HG03521 (cell line): ENCODE results near the gene POLL.
"Not testable (repeated sequence)": the region's sequence is repeated elsewhere in the genome, so short reads cannot be mapped to it uniquely, and the experiment has no call there.

Experiments
- ATAC-seq: cut with Tn5 transposase; IDR thresholded peaks from one replicate; pipeline ENCODE4 v1.9.1; 2021; ENCODE audit warnings: mild to moderate bottlenecking, moderate library complexity; ENCODE audit not compliant: unreplicated experiment

POLL gene

DNA sequence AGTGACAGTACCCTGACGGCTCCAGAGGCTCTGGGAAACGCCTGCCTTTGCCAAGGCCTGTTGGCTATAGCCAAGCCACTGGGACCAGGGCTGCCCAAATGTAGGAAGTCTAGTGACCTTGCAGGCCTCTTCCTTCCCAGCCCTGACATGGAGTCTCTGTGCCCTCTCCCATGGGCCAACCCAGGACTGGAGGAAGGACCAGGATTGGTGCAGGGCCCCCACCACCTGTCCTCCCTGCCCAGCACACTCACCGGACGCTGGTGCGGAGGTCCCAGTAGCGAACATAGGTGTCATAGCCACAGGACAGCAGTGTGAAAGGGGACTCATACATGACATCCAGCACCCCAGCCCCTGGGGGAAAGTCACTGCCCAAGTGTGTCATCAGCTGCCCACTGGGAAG, 24.0 kb upstream of the POLL start:
- no peak for ATAC-seq

DNA sequence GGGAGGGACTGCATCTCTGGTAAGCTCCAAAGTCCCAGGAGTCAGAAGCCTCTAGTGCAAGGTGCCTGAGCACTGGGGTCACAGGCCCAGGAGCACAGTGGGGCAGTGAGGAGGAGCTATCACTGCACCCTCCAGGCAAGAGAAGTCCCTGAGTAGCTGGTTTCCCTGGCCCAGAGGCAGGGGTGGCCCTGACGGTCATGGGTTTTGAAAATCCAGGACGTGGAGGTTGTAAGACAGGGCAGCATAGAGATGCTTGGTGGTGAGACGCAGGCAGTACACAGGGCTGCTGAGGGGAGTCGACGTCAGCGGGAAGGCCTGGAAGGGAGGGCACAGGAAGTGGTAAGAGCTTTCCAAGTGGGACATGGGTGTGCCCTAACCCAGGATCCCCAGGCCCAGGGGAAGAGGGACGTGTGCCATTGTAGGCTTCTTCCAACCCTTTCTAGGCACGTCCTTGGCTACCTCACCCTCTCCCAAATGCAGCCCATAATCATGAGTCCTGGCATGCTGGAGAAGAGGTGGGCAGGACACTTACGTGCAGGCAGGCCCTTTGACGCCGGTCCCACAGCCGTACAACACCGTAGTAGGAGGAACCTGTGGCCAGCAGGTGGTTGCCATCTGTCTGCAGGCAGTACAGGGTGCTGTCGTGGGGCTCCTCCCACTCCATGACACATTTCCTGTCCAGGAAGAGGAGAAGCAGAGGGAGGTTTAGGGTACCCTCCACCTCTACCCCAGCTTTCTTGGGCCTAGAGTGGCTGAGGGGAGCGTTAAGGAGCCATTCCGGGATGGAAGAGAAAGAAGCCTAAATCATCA, 23.2 kb upstream of the POLL start:
- no peak for ATAC-seq

DNA sequence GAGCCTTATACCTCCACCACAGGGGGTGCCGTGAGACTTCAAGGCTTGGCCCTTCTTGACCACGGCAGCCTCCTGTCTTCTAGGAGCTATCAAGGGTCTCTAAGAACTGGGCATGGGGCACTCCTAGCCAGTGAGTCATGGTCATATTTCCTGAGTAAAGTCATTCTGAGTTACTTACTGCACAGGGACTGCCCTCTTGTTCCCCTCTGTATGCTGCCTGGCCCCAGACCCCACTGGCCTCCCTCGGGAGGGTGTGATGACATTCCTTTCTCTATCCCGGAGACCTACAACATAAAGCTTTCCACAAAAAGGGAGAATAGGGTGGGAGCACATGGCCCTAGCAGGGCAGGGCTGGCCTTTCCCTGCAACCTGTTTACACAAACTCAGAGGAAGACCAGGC, 21.4 kb upstream of the POLL start:
- ATAC-seq = no peak

DNA sequence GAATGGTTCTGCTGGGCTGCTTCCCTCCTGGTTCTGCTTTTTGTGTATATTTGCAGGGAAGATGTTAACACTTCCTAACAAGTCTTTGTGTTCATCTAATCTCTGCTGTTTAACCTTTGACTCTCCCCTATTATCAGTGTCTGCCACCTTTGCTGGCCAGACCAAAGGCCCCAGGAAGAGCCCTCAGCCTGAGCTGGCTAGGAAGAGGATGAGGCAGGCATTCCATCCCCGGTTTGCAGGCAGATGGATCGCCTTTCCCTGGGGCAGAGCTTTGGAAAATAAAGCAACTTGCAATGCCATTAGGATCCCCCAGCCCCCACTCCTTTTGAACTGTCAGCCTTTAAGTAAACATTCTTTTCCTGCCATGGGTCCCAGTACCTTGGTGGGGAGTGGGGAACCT, 19.1 kb upstream of the POLL start:
- no peak for ATAC-seq

DNA sequence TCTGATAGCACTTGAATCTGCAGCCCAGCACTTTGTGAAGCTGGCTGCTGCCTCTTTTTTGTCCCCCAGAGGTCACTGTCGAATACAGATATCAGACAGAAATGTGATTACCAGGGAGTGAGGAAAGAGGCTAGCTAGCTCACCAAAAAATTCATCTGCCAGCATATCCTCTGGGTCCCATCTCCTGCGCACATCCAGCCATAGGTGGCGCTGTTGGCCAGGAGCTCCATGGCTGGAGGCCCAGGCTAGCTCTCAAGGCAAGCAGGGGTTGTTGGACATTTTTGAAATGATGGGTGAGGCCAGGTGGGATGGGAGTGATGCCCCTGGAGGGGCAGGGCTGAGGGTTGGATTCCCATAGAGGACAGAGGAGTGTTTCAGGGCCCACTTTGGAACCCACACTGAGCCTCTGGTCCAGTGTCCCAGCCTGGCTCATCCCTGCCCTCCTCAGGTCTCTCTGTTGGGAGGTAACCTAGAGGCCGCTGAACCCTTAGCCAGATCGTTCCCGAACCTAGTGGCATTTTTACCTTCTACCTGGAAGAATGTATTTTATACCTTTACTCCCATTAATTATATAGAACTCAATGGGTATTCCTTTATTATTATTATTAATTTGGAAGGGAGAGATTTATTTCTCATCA, 14.8 kb upstream of the POLL start:
- no peak for ATAC-seq

- no peak for ATAC-seq
Measured at GRCh38 chr10:101601541-101601940, 13.5 kb upstream of the POLL start.

GRCh38 chr10:101597091-101597900, 9.2 kb upstream of the POLL start:
- no peak for ATAC-seq

DNA sequence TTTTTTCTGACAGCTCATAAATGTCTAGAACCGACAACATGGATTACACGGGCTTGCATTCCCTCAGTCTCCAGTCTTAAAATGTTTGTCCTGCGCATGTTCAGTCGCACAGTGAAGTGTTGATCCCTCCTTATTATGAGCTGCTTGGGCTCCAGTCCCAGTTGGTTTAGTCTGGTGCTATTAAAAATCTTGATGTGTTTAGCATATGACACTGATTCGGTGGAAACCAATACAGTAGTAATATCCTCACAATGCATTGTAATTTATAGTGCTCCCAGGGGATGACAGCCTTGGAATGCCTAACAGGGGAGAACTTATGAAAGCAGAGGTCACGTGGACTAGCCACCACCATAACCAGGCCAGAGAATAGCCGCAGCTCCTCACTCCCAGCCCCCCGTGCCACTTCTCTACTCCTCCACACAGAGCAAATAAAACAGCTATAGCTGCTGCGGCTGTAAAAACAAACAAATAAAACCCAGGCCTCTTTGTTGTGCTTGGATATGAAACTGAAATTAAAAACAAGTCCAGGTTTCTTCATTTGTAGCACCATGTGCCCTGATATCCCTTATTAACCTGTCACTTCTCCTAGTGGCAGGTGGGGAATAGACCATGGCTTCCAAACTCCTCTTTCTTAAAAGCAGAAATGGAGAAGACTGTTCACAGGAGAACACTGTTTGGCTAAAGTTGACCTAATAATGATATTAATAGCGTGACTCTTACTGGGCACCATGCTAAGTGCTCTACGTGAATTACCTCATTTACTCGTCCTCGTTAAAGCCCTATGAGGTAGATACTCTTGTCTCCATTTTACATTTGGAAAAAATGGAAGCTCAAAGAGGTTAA, 7.8 kb upstream of the POLL start:
- ATAC-seq = no peak

DNA sequence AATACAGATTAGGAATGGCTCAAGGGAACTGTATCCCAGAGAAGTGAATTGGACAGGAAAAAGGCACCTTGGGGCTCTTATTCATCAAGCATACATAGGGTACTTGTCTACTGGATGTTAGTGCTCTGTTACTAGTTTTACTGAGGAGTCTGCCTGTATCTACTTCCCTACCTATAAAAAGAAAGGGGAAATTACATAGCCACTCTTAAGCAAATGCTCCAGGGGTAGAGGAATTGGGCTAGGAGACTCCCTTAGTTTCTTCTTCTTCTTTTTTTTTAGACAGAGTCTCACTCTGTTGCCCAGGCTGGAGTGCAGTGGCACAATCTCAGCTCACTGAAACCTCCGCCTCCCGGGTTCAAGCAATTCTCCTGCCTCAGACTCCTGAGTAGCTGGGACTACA, 5.3 kb upstream of the POLL start:
- ATAC-seq = not testable (repeated sequence)

- ATAC-seq = no peak
Measured at GRCh38 chr10:101588879-101589278, 822 bp upstream of the POLL start.

DNA sequence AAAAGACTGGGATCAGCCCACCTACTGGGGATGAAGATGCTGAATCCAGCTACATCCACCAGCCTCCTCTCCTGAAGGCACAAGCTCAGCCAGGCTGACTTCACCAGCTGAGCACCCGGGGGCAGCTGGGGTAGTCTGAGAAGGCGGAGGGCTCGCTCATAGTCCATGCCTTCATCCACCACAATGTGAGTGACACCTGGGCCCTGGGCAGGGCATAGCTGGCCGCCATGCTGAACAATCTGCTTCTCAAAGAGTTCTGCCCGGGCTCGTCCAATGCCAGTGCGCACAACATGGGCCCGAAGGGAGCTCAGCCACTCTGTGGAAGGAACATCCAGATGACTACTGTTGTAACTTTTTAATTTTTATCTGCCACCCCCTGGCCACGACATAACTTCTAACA, 2.2 kb downstream of the POLL start:
- no peak for ATAC-seq

DNA sequence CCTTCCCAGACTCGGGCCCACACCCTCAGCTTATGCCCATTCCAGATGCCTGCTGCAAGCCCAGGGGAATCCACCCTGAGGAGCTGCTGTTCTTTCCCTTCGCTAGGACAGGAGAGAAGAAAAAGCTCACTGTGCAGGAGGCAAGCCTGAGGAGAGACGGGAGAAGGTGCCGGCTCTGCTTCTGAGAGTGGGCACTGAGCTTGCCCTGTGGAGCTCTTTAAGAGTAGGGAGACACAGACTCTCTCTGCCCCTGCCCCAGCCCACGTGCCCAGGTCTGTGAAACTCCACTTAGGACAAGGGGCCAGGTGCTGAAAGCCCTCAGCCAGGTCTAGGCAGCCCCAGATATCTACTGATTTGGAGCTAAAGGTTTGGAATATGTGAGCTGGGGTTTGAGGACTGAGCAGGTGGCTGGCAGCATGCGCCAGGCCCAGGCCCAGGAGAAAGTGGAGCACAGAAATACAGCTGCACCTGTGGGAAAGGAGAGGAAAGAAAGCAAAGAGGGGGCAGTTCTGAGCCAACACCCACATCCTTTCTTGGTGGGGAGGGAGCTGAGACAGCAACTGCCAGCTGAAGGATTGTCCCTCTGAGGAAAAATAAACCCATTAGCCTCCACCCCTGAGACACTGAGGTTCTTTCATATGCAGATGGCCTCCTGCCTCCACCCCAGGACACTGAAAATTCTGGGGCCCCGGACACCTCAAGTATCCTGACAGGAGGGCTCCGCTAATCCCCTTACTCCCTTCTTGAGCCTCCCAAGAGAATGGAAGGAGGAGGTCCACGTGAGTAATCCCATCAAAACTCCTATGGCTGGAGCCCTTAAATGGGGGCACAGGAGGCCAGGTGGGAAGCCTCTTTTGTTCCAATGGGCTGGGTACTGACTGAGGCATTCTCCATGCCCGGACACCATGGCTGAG, 7.3 kb downstream of the POLL start:
- no peak for ATAC-seq

DNA sequence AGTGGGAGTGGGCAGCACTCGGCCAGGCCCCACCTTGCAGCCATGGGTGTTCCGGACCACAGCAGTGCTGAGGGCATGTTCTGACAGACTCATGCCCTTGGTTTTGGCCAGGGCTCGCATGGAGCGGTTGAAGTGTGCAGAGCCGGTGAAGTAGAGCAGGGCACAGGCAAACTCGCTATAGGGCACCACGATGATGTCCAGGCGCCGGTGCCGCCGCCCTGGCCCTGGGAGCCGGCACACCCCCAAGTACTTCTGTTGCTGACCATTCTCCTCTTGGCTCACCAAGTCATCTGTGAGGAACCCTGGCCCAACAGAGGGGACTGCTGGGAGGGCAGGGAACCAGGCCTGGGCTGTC, 8.6 kb downstream of the POLL start:
- no peak for ATAC-seq

GRCh38 chr10:101578803-101579515, 9.1 kb downstream of the POLL start:
- ATAC-seq = no peak

DNA sequence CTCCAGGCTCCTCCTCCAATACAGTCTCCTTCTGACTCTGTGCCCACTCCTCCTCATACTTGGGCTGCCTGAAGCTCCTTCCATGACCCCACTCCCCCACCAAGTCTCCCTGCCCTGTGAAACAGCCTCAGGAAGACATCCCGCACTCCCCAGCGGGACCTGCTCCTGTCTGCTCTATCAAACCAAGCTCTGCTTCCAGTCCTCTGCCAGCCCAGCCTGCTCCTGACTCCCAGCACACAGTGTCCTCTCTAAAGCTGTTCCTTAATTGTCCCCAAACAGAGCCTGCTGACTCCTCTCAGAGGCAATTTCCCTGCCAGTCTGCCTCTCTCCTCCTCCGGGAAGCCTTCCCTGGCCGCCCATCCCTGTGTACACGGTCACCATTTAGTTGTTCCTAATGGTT, 9.9 kb downstream of the POLL start:
- no peak for ATAC-seq

DNA sequence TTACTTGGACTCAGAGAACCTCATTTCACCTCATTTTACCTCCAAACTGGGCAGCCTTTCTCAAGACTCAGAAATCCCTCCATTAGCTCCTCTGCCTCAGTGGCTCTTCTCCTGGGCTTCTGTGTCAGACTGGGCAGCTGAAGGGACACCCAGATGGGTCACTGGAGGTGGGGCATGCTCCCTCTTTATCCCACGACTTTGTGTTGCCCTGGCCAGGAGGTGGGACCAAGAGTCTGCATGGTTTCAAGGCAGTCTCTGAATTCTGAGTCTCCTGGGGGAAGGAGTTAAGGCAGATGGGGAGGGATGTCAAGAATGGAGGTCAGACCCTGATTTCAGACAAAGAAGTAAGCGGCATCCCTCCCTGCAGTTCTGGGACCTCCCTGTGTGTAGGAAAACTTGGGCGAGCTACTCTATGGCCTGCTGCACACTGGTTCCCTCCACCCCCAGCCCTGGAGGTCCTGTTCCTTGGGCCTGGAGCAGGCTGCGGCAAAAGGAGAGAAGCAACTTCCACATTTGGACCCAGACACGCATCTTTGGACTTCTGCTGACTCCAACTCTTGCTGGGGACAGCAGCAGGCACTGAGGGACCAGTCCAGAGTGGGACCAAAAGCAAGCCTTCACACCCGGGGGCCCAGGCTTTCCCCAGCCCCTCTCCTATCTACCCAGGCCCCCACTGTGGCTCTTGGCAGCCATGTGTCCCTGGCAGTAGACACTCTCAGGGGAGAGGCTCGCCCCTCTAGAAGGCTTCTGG, 10.8 kb downstream of the POLL start:
- ATAC-seq = no peak

DNA sequence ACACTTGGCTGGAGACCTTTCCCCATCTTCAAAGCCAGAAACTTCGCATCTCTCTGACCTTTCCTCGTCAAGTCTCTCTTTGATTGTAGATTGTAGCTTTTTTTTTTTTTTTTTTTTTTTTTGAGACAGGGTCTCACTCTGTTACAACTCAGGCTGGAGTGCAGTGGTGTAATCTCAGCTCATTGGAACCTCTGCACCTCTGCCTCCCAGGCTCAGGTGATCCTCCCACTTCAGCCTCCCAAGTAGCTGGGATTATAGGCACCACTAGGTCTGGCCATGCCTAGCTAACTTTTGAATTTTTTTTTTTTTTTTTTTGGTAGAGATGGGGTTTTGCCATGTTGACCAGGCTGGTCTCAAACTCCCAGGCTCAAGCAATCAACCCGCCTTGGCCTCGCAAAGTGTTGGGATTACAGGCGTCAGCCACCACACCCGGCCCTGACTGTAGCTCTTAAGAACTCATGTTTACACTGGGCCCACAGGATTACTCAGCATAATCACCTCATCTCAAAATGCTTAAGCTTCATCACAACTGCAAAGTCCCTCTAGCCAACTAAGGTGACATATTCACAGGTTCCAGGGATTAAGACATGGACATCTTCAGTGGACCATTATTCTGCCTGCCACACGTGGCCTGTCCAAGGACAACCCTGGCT, 11.7 kb downstream of the POLL start:
- ATAC-seq = no peak

- ATAC-seq = no peak
Measured at GRCh38 chr10:101575580-101576210, 12.4 kb downstream of the POLL start.
